OCI-LY7 (cell line): ENCODE results near the gene MAB21L2. TPM values are rescaled to one million over a fixed set of nuclear protein-coding genes. Genes with fewer than 3 reads are reported as not detected.

Experiments used
- BruUV-seq: library from RNA; stranded (reverse); fragments of 400-500 nt; replicated peaks from 2 replicates; lab custom pipeline; 2021; lab: Mats Ljungman, UMichigan
- CTCF ChIA-PET: fragments of 300-600 bp; sonication (Branson Sonifier 250); formaldehyde crosslinking; loops from one replicate; lab custom pipeline; 2022; ENCODE audit warnings: antibody characterized with exemption; ENCODE audit not compliant: unreplicated experiment; lab: Charles Lee
- POLR2A ChIA-PET: fragments of 300-600 bp; sonication (Branson Sonifier 250); formaldehyde crosslinking; loops from one replicate; lab custom pipeline; 2022; ENCODE audit warnings: antibody characterized with exemption; lab: Charles Lee
- DNase-seq: peaks from one replicate; pipeline ENCODE4 v3.0.0-alpha.2; 2015; ENCODE audit warnings: low spot score
- H2AFZ ChIP-seq: fragments of 200-600 bp; sonication (generic), shearing (Covaris generic); 2 replicates; pipeline ENCODE4 v1.6.1; 2014; ENCODE audit warnings: mild to moderate bottlenecking, antibody characterized with exemption, low read length, moderate library complexity
- H3K27ac ChIP-seq: fragments of 200-600 bp; sonication (generic); 2 replicates; pipeline ENCODE4 v1.5.1; 2014; ENCODE audit warnings: mixed run types, low read depth, mild to moderate bottlenecking, moderate library complexity, low read length, inconsistent platforms; ENCODE audit not compliant: poor library complexity, severe bottlenecking
- H3K36me3 ChIP-seq: fragments of 200-600 bp; sonication (generic); 2 replicates; pipeline ENCODE4 v1.6.1; 2014; ENCODE audit warnings: mild to moderate bottlenecking, antibody characterized with exemption, low read length, moderate library complexity, mixed read lengths; ENCODE audit not compliant: insufficient read depth
- H3K4me1 ChIP-seq: fragments of 200-600 bp; sonication (generic); 2 replicates; pipeline ENCODE4 v1.5.1; 2014; ENCODE audit warnings: mild to moderate bottlenecking, low read length; ENCODE audit not compliant: insufficient read depth, poor library complexity, severe bottlenecking
- H3K4me2 ChIP-seq: fragments of 200-600 bp; sonication (generic); 2 replicates; pipeline ENCODE4 v1.6.1; 2014; ENCODE audit warnings: mild to moderate bottlenecking, low read length
- H3K4me3 ChIP-seq: fragments of 200-600 bp; sonication (generic); 2 replicates; pipeline ENCODE4 v1.5.1; 2014; ENCODE audit warnings: mild to moderate bottlenecking, low read depth, low read length; ENCODE audit not compliant: poor library complexity, severe bottlenecking
- H3K79me2 ChIP-seq: fragments of 200-600 bp; sonication (generic); 2 replicates; pipeline ENCODE4 v1.6.1; 2016; ENCODE audit warnings: low read depth, mild to moderate bottlenecking, low read length, moderate library complexity, mixed read lengths; ENCODE audit not compliant: insufficient read depth
- H3K9me2 ChIP-seq: fragments of 200-600 bp; sonication (generic); 2 replicates; pipeline ENCODE4 v1.6.1; 2016; ENCODE audit warnings: mild to moderate bottlenecking, low read length, mixed read lengths; ENCODE audit not compliant: insufficient read depth
- H3K9me3 ChIP-seq: fragments of 200-600 bp; sonication (generic); 2 replicates; pipeline ENCODE4 v1.6.1; 2014; ENCODE audit warnings: mild to moderate bottlenecking, mixed run types, low read length, mixed read lengths
- H4K20me1 ChIP-seq: fragments of 200-600 bp; sonication (generic); 2 replicates; pipeline ENCODE4 v1.6.1; 2014; ENCODE audit warnings: mild to moderate bottlenecking, antibody characterized with exemption, low read length, moderate library complexity, mixed read lengths; ENCODE audit not compliant: insufficient read depth
- EZH2phosphoT487 ChIP-seq: fragments of 200-600 bp; sonication (generic); IDR thresholded peaks from 2 replicates; pipeline ENCODE4 v1.6.1; 2018; ENCODE audit warnings: low read depth, borderline replicate concordance, mild to moderate bottlenecking, mixed run types, antibody characterized with exemption, low read length, moderate library complexity, mixed read lengths
- intact Hi-C: fragments of 100-400 bp; cut with micrococcal nuclease; formaldehyde crosslinking; loops from one replicate; pipeline ENCODE4 v1.10.0; 2022; ENCODE audit not compliant: unreplicated experiment
- total RNA-seq, 2 experiments: library from RNA; depleted of rRNA in 1 of 2; stranded (reverse); fragments of >200 nt in 1 of 2; shearing (Covaris generic) in 1 of 2; gene quantifications; 2 replicates each; pipeline ENCODE4 v1.2.3, GENCODE V29; 2014 to 2022
- TF ChIP-seq, protein P1 (sequence below): fragments of 200-600 bp; sonication (generic); conservative IDR thresholded peaks from 2 replicates; pipeline ENCODE4 v1.5.1; 2014; ENCODE audit warnings: mild to moderate bottlenecking, antibody characterized with exemption, low read length, moderate library complexity, mixed read lengths

MAB21L2 gene
- total RNA-seq, 2 experiments from 2014 or later: not detected

DNA sequence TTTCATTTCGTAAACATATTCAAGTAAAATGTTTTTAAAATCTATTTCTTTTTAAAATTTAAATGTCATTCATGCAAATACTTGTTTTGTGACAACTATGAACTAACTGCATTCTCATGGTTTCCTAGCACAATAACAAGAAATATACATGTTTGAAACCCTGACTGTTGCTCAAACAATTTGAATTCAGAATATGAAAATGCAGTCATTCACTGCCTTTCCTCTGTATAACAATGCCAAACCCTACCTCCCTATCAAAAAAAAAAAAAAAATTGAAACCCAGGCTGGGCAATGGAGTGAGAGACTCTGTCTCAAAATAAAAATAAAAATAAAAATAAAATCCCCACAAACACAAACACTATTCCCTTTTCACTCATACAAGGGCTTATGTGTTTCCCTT, 42.1 kb downstream of the MAB21L2 start:
- Histone ChIP-seq H3K4me1 (no peaks in the 10 kb centered on the region), H3K9me2 (no peaks in the 10 kb centered on the region), H3K27ac (no peak overlapping the region), H3K79me2 (no peaks in the 10 kb centered on the region), H2AFZ (no peak overlapping the region), H3K9me3 (no peaks in the 10 kb centered on the region), H4K20me1 (no peaks in the 10 kb centered on the region), H3K4me3 (no peak overlapping the region), H3K4me2 (no peak overlapping the region), H3K36me3 (no peaks in the 10 kb centered on the region)
- ChIA-PET CTCF (no interaction called here), POLR2A (no interaction called here)
- no peak for DNase-seq
- TF ChIP-seq, protein P1, sequence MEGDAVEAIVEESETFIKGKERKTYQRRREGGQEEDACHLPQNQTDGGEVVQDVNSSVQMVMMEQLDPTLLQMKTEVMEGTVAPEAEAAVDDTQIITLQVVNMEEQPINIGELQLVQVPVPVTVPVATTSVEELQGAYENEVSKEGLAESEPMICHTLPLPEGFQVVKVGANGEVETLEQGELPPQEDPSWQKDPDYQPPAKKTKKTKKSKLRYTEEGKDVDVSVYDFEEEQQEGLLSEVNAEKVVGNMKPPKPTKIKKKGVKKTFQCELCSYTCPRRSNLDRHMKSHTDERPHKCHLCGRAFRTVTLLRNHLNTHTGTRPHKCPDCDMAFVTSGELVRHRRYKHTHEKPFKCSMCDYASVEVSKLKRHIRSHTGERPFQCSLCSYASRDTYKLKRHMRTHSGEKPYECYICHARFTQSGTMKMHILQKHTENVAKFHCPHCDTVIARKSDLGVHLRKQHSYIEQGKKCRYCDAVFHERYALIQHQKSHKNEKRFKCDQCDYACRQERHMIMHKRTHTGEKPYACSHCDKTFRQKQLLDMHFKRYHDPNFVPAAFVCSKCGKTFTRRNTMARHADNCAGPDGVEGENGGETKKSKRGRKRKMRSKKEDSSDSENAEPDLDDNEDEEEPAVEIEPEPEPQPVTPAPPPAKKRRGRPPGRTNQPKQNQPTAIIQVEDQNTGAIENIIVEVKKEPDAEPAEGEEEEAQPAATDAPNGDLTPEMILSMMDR: no peak
- TF ChIP-seq EZH2phosphoT487: no peak
- intact Hi-C loops: no loop called here
- BruUV-seq: no TSS peak

DNA sequence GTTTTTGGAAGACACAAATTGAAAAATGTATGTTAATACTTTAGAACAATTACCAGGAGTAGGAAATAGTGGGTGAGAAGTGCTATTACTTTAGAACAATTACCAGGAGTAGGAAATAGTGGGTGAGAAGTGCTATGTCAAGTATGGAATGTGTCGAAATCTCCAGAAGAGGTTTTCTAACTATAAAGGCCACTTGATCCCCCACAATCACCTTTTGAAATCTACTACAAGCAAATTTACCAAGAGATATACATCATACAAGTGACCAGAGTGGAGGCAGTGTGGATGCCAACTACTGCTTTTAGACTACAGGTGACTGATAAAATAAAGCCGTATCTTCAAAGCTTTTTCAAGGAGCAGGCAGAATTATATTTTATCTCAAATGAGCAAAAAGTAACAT, 43.1 kb downstream of the MAB21L2 start:
- ChIA-PET POLR2A (no interaction called here), CTCF (no interaction called here)
- no peak for TF ChIP-seq EZH2phosphoT487
- no peaks in the 10 kb centered on the region for H3K36me3 ChIP-seq
- BruUV-seq: no TSS peak
- no peak for DNase-seq
- H2AFZ ChIP-seq: no peak overlapping the region
- H3K4me1 ChIP-seq: no peaks in the 10 kb centered on the region
- H3K4me3 ChIP-seq: no peak overlapping the region
- H3K9me3 ChIP-seq: no peaks in the 10 kb centered on the region
- no peak overlapping the region for H3K4me2 ChIP-seq
- no peak overlapping the region for H3K27ac ChIP-seq
- intact Hi-C loops: no loop called here
- no peaks in the 10 kb centered on the region for H3K9me2 ChIP-seq
- no peaks in the 10 kb centered on the region for H3K79me2 ChIP-seq
- no peaks in the 10 kb centered on the region for H4K20me1 ChIP-seq

DNA sequence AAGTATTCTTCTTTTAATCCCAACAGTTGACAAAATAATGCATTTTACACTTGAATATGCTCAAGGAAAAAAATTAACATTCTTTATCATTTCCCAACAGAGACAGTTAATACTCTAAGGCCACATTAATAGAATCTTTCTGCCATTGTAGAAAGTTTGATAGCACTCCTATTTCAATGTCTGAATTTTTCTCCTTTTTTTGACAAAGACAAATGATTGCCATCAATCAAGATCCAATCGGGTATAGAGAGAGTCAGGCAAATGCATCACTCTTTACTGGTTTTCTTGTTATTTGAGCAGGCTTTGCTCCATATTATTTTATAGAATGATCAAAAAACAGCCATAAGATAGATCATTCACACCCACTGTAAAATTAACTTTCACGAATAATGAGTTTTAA, 46.1 kb downstream of the MAB21L2 start:
- DNase-seq: no peak
- Histone ChIP-seq H3K27ac (no peak overlapping the region), H4K20me1 (no peaks in the 10 kb centered on the region), H3K9me2 (no peaks in the 10 kb centered on the region), H3K4me1 (no peaks in the 10 kb centered on the region), H3K9me3 (peaks cover 6% of the 10 kb centered on the region; the same call in 1 of the 2 replicates), H3K4me3 (no peak overlapping the region), H3K4me2 (no peak overlapping the region), H2AFZ (no peak overlapping the region), H3K79me2 (no peaks in the 10 kb centered on the region), H3K36me3 (no peaks in the 10 kb centered on the region)
- POLR2A ChIA-PET: interaction anchor here (1.1 kb wide), 1 partner anchor 11 kb away, joined by 6 read pairs; no protein-coding TSS in a partner anchor
- intact Hi-C loops: no loop called here
- CTCF ChIA-PET: no interaction called here
- no peak for TF ChIP-seq EZH2phosphoT487
- TF ChIP-seq, protein P1: no peak
- no TSS peak for BruUV-seq
